Endothelial cell of umbilical vein (primary cell): ENCODE measurements around the gene RNF144B. TPM values are rescaled to one million over a fixed set of nuclear protein-coding genes. Genes with fewer than 3 reads are reported as not detected.

Experiments used
- BruUV-seq: library from RNA; stranded (reverse); fragments of 400-500 nt; replicated peaks from 2 replicates; lab custom pipeline; 2021; lab: Mats Ljungman, UMichigan
- CTCF ChIA-PET: fragments of 300-600, 350-600 bp; sonication (Branson Sonifier 250); formaldehyde crosslinking; loops from one replicate; lab custom pipeline; 2021; ENCODE audit warnings: antibody characterized with exemption, inconsistent platforms; lab: Charles Lee
- POLR2A ChIA-PET: fragments of 300-600, 350-600 bp; sonication (Branson Sonifier 250); formaldehyde crosslinking; loops from one replicate; lab custom pipeline; 2021; ENCODE audit warnings: antibody characterized with exemption, inconsistent platforms; lab: Charles Lee
- DNase-seq: peaks from one replicate; pipeline ENCODE4 v3.0.0-alpha.2; 2011; ENCODE audit warnings: low read depth, low spot score
- FAIRE-seq: peaks from 2 replicates; lab custom pipeline; 2011; peaks lifted over from hg19 to GRCh38; lab: Jason Lieb, UNC
- H2AFZ ChIP-seq: 2 replicates; pipeline ENCODE4 v1.6.0; 2012; ENCODE audit warnings: low read depth, low read length, control low read depth, inconsistent platforms
- H3K27ac ChIP-seq: 2 replicates; pipeline ENCODE4 v1.5.1; 2011; ENCODE audit warnings: low read depth, mild to moderate bottlenecking, control low read depth, low read length, moderate library complexity; ENCODE audit not compliant: insufficient read depth
- H3K27me3 ChIP-seq, 2 experiments: 2 replicates each; pipeline versions ENCODE4 v1.6.0 to v1.6.1; 2011; ENCODE audit warnings: low read length in 2 of 2, mixed read lengths in 1 of 2; ENCODE audit not compliant: control insufficient read depth in 2 of 2, insufficient read depth in 2 of 2
- H3K36me3 ChIP-seq, 2 experiments: 2 replicates in 1 of 2; 3 replicates in 1 of 2; pipeline ENCODE4 v1.5.1; 2011; ENCODE audit warnings: low read length in 2 of 2, mild to moderate bottlenecking in 1 of 2, moderate library complexity in 1 of 2; ENCODE audit not compliant: control insufficient read depth in 2 of 2, insufficient read depth in 2 of 2; ENCODE audit errors: extremely low read depth in 1 of 2
- H3K4me1 ChIP-seq: 3 replicates; pipeline ENCODE4 v1.5.1; 2011; ENCODE audit warnings: mild to moderate bottlenecking, low read length; ENCODE audit not compliant: control insufficient read depth, insufficient read depth; ENCODE audit errors: extremely low read depth
- H3K4me2 ChIP-seq: 2 replicates; pipeline ENCODE4 v1.6.1; 2011; ENCODE audit warnings: low read length, control low read depth, mixed read lengths; ENCODE audit not compliant: insufficient read depth
- H3K4me3 ChIP-seq, 3 experiments: fragments of 200-600 bp in 1 of 3; sonication (generic), shearing (Covaris generic) in 1 of 3; replicated peaks in 1 of 3; 2 replicates each; pipeline ENCODE4 v1.5.1; 2011 to 2016; ENCODE audit warnings: control low read depth in 3 of 3, low read length in 3 of 3, mild to moderate bottlenecking in 2 of 3, inconsistent platforms in 1 of 3, low read depth in 1 of 3, moderate library complexity in 1 of 3; ENCODE audit not compliant: insufficient read depth in 1 of 3
- H3K79me2 ChIP-seq: 2 replicates; pipeline ENCODE4 v1.6.0; 2012; ENCODE audit warnings: low read length, inconsistent platforms; ENCODE audit not compliant: control insufficient read depth, insufficient read depth
- H3K9ac ChIP-seq: replicated peaks from 2 replicates; pipeline ENCODE3; 2011; ENCODE audit warnings: low read length, control low read depth; ENCODE audit not compliant: insufficient read depth; ENCODE audit errors: extremely low read depth
- H3K9me1 ChIP-seq: replicated peaks from 3 replicates; pipeline ENCODE4 v1.6.0; 2011; ENCODE audit warnings: mild to moderate bottlenecking, low read length; ENCODE audit not compliant: control insufficient read depth, insufficient read depth; ENCODE audit errors: extremely low read depth
- H3K9me3 ChIP-seq: replicated peaks from 2 replicates; pipeline ENCODE4 v1.5.1; 2012; ENCODE audit warnings: low read length, inconsistent platforms; ENCODE audit not compliant: control insufficient read depth, insufficient read depth
- H4K20me1 ChIP-seq: replicated peaks from 2 replicates; pipeline ENCODE3; 2011; ENCODE audit warnings: mild to moderate bottlenecking, low read length; ENCODE audit not compliant: control insufficient read depth, insufficient read depth; ENCODE audit errors: extremely low read depth
- EZH2 ChIP-seq: IDR thresholded peaks from 2 replicates; pipeline ENCODE4 v1.6.1; 2012; ENCODE audit warnings: borderline replicate concordance, low read depth, mild to moderate bottlenecking, moderate library complexity, low read length, inconsistent platforms; ENCODE audit not compliant: severe bottlenecking
- FOS ChIP-seq: IDR thresholded peaks from 2 replicates; pipeline ENCODE4 v1.6.1; 2011; ENCODE audit warnings: mild to moderate bottlenecking, low read length, moderate library complexity, borderline replicate concordance; ENCODE audit not compliant: insufficient read depth
- GATA2 ChIP-seq: IDR thresholded peaks from 2 replicates; pipeline ENCODE4 v1.7.0; 2011; ENCODE audit warnings: low read depth, mild to moderate bottlenecking, moderate library complexity, mixed read lengths, low read length; ENCODE audit not compliant: insufficient read length, insufficient read depth
- JUN ChIP-seq: IDR thresholded peaks from 2 replicates; pipeline ENCODE4 v1.6.1; 2011; ENCODE audit warnings: borderline replicate concordance, low read depth; ENCODE audit not compliant: insufficient read length, insufficient read depth
- POLR2A ChIP-seq: IDR thresholded peaks from 2 replicates; pipeline ENCODE4 v1.6.1; 2012; ENCODE audit warnings: low read depth, mild to moderate bottlenecking, control low read depth, low read length
- POLR2AphosphoS5 ChIP-seq: IDR thresholded peaks from 2 replicates; pipeline ENCODE4 v1.6.1; 2012; ENCODE audit warnings: low read depth, mild to moderate bottlenecking, control low read depth, low read length, moderate library complexity; ENCODE audit not compliant: insufficient read depth
- dilution Hi-C: fragments of 300-500 bp; cut with MboI; formaldehyde crosslinking; loops from one replicate; pipeline ENCODE4 v1.15.0; 2019; ENCODE audit warnings: low sequenced_read_pairs; ENCODE audit not compliant: extremely low pct_ligation_motif_present
- intact Hi-C: fragments of 100-400 bp; cut with micrococcal nuclease; formaldehyde crosslinking; loops from one replicate; pipeline ENCODE4 v1.10.0; 2022
- polyA plus RNA-seq, 4 experiments: library from polyadenylated mRNA; depleted of rRNA in 3 of 4; stranded (reverse) in 3 of 4; unstranded in 1 of 4; fragments of >200 nt; gene quantifications; 2 replicates each; pipeline versions ENCODE4 v1.2.1 to v1.2.3, GENCODE V29; 2011 to 2012; ENCODE audit warnings: missing spikeins in 1 of 4
- total RNA-seq: library from RNA; stranded (reverse); gene quantifications from 2 replicates; pipeline ENCODE4 v1.2.3, GENCODE V29; 2021
- TF ChIP-seq, protein P1 (sequence below): IDR thresholded peaks from 2 replicates; pipeline ENCODE4 v1.6.1; 2011; ENCODE audit not compliant: insufficient read depth, insufficient read length
- TF ChIP-seq, protein P2 (sequence below), 2 donors: IDR thresholded peaks; 1 replicate in 1 of 2; 2 replicates in 1 of 2; pipeline ENCODE4 v1.5.1; 2011; ENCODE audit warnings: low read length in 2 of 2, mild to moderate bottlenecking in 2 of 2, moderate library complexity in 2 of 2, control low read depth in 1 of 2, inconsistent platforms in 1 of 2, low read depth in 1 of 2; ENCODE audit not compliant: insufficient read depth in 1 of 2; ENCODE audit errors: extremely low read depth in 1 of 2

RNF144B gene
- total and polyA plus RNA-seq, 2 donors (not counting 3 experiments of a cell fraction or from before 2014, with no cell fraction given), result 18.1 to 97.3 TPM

DNA sequence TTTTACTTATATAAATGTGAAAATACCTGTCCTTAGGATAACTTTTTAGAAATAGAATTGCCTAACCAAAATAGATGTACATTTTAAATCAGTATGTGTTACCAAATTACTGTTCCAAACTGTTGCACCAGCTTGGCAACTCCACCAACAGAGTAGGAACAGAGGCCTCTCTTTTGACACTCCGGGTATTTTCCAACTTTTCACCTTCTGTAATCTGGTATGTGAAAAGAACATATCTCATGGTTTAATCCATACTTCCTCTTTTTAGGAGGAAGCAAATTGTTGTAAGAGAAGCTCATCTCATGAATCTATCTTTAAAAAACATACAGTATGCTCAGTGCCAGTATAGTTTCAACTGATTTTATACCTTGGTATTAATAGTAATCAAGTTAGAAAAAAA, 24.9 kb downstream of the RNF144B start:
- FAIRE-seq (no peak), DNase-seq (no peak)
- Histone ChIP-seq H3K27me3 (no peaks in the 10 kb centered on the region), H3K79me2 (peaks cover 82% of the 10 kb centered on the region), H3K4me3 (no peak overlapping the region), H4K20me1 (peaks cover 2% of the 10 kb centered on the region), H2AFZ (no peak overlapping the region), H3K36me3 (peaks cover 3 to 9% of the 10 kb centered on the region in 2 experiments), H3K4me2 (no peak overlapping the region), H3K27ac (no peak overlapping the region), H3K9ac (no peak overlapping the region), H3K9me1 (no peaks in the 10 kb centered on the region), H3K4me1 (peaks cover 7% of the 10 kb centered on the region), H3K9me3 (no peaks in the 10 kb centered on the region)
- CTCF ChIA-PET, result no interaction called here
- BruUV-seq, result no TSS peak
- POLR2A ChIA-PET, result interaction anchor here (0.6 kb wide), 1 partner anchor 89 kb away, joined by 4 read pairs; no protein-coding TSS in a partner anchor
- TF ChIP-seq GATA2 (no peak), FOS (no peak), POLR2A (no peak), EZH2 (no peak), JUN (no peak), POLR2AphosphoS5 (no peak)
- TF ChIP-seq, protein P1, sequence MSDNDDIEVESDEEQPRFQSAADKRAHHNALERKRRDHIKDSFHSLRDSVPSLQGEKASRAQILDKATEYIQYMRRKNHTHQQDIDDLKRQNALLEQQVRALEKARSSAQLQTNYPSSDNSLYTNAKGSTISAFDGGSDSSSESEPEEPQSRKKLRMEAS, result no peak
- TF ChIP-seq, protein P2, sequence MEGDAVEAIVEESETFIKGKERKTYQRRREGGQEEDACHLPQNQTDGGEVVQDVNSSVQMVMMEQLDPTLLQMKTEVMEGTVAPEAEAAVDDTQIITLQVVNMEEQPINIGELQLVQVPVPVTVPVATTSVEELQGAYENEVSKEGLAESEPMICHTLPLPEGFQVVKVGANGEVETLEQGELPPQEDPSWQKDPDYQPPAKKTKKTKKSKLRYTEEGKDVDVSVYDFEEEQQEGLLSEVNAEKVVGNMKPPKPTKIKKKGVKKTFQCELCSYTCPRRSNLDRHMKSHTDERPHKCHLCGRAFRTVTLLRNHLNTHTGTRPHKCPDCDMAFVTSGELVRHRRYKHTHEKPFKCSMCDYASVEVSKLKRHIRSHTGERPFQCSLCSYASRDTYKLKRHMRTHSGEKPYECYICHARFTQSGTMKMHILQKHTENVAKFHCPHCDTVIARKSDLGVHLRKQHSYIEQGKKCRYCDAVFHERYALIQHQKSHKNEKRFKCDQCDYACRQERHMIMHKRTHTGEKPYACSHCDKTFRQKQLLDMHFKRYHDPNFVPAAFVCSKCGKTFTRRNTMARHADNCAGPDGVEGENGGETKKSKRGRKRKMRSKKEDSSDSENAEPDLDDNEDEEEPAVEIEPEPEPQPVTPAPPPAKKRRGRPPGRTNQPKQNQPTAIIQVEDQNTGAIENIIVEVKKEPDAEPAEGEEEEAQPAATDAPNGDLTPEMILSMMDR (IDR thresholded peaks at IDR 0.05; ENCODE audit: extremely low read depth in 1 of 2, insufficient read depth in 1 of 2, low read depth in 1 of 2, low read length in 2 of 2), result no peak
- intact Hi-C loops (no loop called here), dilution Hi-C loops (no loop called here)
